Spleen (tissue), 7 donors: ENCODE results near the gene VEPH1.

ENCODE experiments used
- POLR2AphosphoS5 ChIP-seq, 3 donors: sonication (generic); formaldehyde crosslinking; IDR thresholded peaks; one replicate each; pipeline ENCODE4 v1.5.1; 2017; ENCODE audit warnings: antibody characterized with exemption in 3 of 3
- TF ChIP-seq, protein P1 (sequence below), 11 experiments: fragments of 200-600 bp in 7 of 11; fragments of 450-650 bp in 4 of 11; sonication (generic) in 4 of 11; IDR thresholded peaks in 8 of 11; conservative IDR thresholded peaks in 3 of 11; 1 replicate in 7 of 11; 2 replicates in 4 of 11; pipeline versions ENCODE4 v1.4.0 to v1.8.0; 2016 to 2021; ENCODE audit warnings: antibody characterized with exemption in 11 of 11, inconsistent platforms in 4 of 11, mild to moderate bottlenecking in 1 of 11
- donor health status: DM: no; HTN: no; CAD: no; lungs with moderate emphysema.
- donor health status: DM: no; HTN: no; CAD: no.
- donor health status: DM: no; HTN: no; CAD: no.

- TF ChIP-seq, protein P1, sequence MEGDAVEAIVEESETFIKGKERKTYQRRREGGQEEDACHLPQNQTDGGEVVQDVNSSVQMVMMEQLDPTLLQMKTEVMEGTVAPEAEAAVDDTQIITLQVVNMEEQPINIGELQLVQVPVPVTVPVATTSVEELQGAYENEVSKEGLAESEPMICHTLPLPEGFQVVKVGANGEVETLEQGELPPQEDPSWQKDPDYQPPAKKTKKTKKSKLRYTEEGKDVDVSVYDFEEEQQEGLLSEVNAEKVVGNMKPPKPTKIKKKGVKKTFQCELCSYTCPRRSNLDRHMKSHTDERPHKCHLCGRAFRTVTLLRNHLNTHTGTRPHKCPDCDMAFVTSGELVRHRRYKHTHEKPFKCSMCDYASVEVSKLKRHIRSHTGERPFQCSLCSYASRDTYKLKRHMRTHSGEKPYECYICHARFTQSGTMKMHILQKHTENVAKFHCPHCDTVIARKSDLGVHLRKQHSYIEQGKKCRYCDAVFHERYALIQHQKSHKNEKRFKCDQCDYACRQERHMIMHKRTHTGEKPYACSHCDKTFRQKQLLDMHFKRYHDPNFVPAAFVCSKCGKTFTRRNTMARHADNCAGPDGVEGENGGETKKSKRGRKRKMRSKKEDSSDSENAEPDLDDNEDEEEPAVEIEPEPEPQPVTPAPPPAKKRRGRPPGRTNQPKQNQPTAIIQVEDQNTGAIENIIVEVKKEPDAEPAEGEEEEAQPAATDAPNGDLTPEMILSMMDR (IDR thresholded peaks at IDR 0.05 in 8 of 11, conservative IDR thresholded peaks at IDR 0.05 in 3 of 11), result no peak
- TF ChIP-seq POLR2AphosphoS5 (IDR thresholded peaks at IDR 0.05), result no peak
Observed at GRCh38 chr3:157300981-157301663, 202.1 kb downstream of the VEPH1 start.
